ENCODE results near the gene LONP1.
"Not testable (repeated sequence)": the region's sequence is repeated elsewhere in the genome, so short reads cannot be mapped to it uniquely, and the experiment has no call there.

The LONP1 gene

GRCh38 chr19:5719961-5720790 lies at the start of gene LONP1, which contains the start of gene CATSPERD:
TSS of gene LONP1 (minus strand) at chr19:5720146. CDS start at chr19:5720132, 14 bp downstream.
TSS of gene CATSPERD (plus strand) at chr19:5720637. CDS start at chr19:5720738, 101 bp downstream.
- DNase-seq = peak; percentile 99

GRCh38 chr19:5767949-5768348 lies 48.0 kb upstream of the LONP1 start:
- no peak for DNase-seq

GRCh38 chr19:5765220-5765619 lies 45.3 kb upstream of the LONP1 start:
- no peak for DNase-seq

- no peak for DNase-seq
Measured at GRCh38 chr19:5762608-5763217, 42.8 kb upstream of the LONP1 start.

- DNase-seq = no peak
Measured at GRCh38 chr19:5753743-5754142, 33.8 kb upstream of the LONP1 start.

GRCh38 chr19:5751709-5752108 lies 31.8 kb upstream of the LONP1 start:
- DNase-seq = no peak

GRCh38 chr19:5749505-5749904 lies 29.6 kb upstream of the LONP1 start:
- no peak for DNase-seq

- peak; percentile 33 for DNase-seq
Measured at GRCh38 chr19:5748920-5749319, 29.0 kb upstream of the LONP1 start.

- not testable (repeated sequence) for DNase-seq
Measured at GRCh38 chr19:5744999-5745398, 25.1 kb upstream of the LONP1 start.

GRCh38 chr19:5743630-5744029 lies 23.7 kb upstream of the LONP1 start:
- no peak for DNase-seq

- no peak for DNase-seq
Measured at GRCh38 chr19:5742051-5742450, 22.1 kb upstream of the LONP1 start.

GRCh38 chr19:5738423-5738822 lies 18.5 kb upstream of the LONP1 start:
- DNase-seq = no peak

GRCh38 chr19:5733172-5733571 lies 13.2 kb upstream of the LONP1 start:
- not testable (repeated sequence) for DNase-seq

GRCh38 chr19:5727453-5728050 lies 7.6 kb upstream of the LONP1 start:
- DNase-seq = no peak

GRCh38 chr19:5719274-5719960 lies 529 bp downstream of the LONP1 start:
- peak; percentile 18 for DNase-seq

- DNase-seq = no peak
Measured at GRCh38 chr19:5718579-5719273, 1.2 kb downstream of the LONP1 start.

GRCh38 chr19:5718037-5718578 lies 1.8 kb downstream of the LONP1 start:
- DNase-seq = no peak

GRCh38 chr19:5717215-5717935 lies 2.6 kb downstream of the LONP1 start:
- DNase-seq = no peak

GRCh38 chr19:5714816-5715215 lies 5.1 kb downstream of the LONP1 start:
- DNase-seq = no peak

GRCh38 chr19:5713228-5713627 lies 6.7 kb downstream of the LONP1 start:
- DNase-seq = no peak

GRCh38 chr19:5711713-5712161 lies 8.2 kb downstream of the LONP1 start:
- no peak for DNase-seq

- no peak for DNase-seq
Measured at GRCh38 chr19:5711025-5711424, 8.9 kb downstream of the LONP1 start.

Measured in NCI-H345 (cell line).